UCSD-AML1 (cell line): ENCODE results near the gene CHKA.

Source experiments
- DNase-seq: peaks from one replicate; lab custom pipeline; 2025; ENCODE audit not compliant: unreplicated experiment; lab: John Stamatoyannopoulos, UW

CHKA gene

DNA sequence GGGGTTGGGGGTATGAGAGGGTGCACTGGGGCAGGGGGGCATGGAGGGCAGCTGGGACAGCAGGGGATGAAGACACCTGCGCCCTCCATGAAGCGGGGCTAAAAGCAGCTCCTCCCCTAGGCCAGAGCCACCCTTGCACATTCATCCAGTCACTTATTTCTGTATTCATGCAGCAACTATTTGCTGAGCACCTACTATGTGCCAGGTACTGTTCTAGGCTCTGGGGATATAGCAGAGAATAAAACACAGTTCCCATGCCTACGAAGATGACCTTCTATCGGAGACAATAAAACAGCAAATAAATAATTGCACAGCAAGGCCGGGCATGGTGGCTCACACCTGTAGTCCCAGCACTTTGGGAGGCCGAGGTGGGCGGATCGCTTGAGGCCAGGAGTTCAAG lies 105.7 kb downstream of the CHKA start:
- DNase-seq = no peak

GRCh38 chr11:68014947-68015447 lies 106.2 kb downstream of the CHKA start:
- no peak for DNase-seq

DNA sequence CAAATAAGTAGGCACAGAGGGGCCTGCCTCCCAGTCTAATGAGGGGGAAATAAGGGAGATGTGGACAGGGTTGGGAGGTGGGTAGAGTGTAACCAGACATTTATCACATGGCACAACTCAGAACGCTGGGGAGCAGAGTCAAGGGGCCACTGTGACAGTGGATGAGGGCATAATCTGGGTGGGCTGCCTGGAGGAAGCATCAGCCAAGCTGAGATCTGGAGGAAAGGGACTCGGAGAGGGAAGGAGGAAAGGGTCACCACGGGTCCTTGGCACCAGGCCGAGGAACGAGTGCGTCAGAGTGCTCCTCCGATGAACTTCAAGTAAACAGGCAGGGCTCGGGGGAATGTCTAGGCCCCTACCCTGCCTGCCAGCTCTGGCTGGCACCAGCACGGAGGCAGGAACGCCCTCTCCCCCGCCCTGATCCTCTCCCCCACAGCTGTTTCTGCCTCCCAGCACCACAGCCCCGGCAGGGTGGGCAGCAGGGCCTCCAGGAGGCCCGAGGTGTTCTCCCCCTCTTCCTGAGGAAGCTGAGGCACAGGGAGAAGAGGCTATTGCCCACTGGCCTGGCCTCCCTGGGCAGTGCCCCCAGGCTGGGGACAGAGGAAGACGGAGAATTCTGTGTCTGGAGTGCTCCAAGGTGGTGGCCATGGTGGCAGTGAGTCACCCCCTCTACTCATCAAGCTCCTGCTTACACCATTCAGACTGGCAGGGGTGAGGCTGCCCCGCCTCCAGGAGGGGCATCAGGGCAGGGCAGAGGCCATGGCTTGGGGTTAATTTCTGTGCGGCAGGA lies 106.8 kb downstream of the CHKA start:
- DNase-seq = peak; percentile 31

DNA sequence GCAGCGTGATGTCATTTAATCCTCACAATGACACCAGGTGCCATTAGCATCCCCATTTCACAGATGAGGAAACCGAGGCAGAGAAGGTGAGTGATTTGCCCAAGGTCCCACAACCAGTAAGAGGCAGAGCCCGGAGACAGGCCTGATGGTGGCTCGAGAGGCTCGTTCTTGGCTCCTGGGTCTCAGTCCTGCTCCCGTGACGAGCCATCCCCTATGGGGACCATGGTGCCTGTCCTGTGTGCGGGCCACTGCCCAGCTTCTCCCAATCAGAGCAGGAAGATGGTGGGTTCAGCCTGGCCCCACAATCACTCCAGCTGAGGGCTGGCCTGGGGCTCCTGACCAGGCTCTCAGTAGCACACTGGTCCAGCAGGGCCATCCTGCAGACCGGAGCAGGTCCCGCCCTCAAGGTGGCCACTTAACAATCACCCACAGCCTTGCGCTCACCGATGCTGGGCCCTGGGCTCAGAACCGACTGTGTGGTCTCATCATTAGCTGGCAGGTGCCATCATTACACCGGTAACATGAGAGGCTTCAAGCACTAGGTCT lies 107.5 kb downstream of the CHKA start:
- DNase-seq = no peak

- no peak for DNase-seq
These were observed 108.2 kb downstream of the CHKA start for GRCh38 chr11:68012843-68013610.

DNA sequence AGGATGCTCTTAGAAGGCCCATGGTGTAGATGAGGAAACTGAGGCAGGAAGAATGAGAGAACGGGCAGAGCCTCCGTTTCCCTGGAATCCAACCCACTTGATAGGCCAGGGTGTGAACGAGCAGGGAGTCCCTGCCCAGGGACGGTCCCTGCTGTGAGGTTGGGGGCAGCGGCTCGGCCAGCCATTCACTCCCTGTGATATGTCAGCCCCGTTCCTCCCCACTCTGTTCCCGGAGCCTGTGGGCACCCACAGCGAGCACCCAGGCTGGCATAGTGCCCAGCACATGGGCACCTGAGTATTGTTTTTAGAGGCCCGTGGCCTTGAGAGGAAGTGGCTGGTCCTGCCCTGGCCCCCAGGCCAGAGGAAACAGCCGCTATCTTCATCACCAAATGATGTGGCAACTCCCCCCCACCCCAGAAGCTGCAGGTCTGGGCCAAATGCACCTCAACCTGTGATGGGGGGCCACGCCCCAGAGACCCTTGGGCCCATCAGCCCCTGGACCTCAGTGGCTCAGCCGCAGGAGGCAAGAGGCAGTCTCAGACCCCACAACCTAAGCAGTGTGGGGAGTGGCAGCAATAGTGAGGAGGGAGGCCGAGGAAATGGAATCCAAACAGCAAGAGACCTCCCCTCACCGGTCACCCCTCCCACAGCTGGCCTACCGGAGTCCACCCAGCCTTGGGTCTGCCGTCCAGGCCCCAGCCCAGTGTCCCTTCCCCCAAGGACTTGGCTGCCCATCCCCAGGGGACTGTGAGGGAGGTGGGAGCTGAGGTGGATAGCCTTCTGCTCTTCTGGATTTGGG lies 108.9 kb downstream of the CHKA start:
- DNase-seq = no peak

DNA sequence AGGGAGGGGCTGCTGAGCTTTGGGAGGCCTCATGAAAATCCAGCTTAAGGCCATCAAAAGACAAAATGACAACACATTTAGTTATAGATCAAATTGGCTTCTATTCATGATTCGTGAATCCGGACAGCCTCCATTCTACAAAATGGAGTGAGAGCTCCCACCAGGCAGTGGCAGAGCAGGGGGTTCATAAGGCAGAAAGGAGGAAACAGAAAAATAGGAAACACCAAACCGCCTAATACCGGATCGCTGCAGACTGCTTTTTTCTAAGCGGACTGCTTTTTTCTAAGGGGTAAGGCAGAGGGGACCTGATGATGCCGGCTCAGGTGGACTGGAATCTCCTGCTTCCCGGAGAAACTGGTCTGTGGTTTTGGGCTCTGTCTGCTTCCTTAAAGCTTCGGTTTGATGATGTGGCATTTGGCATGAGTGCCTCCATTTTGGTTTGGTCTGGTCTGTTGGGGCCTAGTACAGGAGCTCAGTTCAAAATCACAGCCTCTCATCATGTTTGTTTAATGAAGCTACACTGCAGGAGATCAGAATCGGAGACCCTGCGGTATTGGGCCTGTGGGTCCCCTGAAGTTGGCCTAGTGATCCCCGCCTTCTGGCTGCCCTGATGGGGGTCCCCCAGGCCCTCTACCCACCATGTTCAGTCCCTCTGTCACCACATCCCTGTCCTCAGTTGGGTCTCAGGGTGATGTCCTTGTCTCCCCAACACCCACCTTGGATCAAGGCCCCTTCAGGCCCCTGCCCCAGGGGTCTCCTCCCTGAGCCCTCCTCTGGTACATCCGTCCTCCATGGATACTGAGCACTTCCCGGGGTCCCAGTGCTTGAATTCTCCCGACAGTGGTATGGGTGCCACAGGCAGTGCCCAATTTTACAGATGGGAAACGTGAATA lies 109.9 kb downstream of the CHKA start:
- no peak for DNase-seq

- peak; percentile 66 for DNase-seq
These were observed 110.8 kb downstream of the CHKA start, which contains the start of gene ALDH3B1 for GRCh38 chr11:68010090-68011041. Gene ALDH3B1, plus strand, starts transcription at chr11:68010327. Its CDS starts 4,971 bp downstream, at chr11:68015298.

GRCh38 chr11:68009391-68010089 lies 111.6 kb downstream of the CHKA start:
- peak; percentile 42 for DNase-seq

- no peak for DNase-seq
These were observed 112.5 kb downstream of the CHKA start for GRCh38 chr11:68008381-68009337.

DNA sequence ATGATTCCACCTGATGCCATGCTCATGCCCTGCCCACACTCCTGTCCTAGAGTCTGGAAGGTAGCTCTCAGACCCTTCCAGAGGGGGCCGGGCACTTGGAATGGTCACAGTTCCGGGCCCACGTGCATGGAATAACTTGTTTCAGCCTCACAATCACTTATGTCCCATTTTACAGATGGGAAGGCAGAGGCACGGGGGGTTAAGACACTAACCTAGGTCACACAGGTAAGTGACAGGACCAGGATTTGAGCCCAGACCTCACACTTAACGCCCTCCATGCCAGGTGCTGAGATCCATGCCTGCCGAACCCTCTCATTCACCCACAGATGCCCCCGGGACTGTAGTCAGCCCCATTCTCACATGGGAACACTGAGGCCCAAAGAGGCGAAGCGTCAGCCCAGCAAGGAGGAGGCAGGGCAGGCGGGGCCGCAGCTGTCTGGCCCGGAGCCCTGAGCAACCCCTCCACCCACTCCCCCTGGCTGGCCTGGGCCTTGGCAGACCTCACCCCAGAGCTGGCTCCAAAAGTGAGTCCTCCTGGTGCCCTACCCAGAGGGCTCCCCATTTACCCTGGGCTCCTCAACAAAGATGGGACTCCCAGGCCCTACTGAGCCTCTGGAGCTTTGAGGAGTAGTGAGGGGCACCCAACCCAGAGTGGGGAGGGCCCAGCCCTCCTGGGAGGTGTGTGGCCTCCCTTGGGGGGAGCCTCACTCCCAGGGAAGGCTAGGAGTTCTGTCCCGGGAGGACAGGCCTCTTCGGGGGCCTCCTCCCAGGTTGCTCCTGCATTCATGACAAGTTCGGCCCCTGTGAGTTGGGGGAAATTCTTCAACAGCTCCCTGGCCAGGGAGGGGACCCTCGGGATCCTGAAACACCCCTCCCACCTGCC lies 113.4 kb downstream of the CHKA start:
- DNase-seq = no peak

GRCh38 chr11:68006606-68007166 lies 114.5 kb downstream of the CHKA start:
- DNase-seq = no peak

- no peak for DNase-seq
These were observed 116.4 kb downstream of the CHKA start for GRCh38 chr11:68004551-68005335.

GRCh38 chr11:68003846-68004550 lies 117.2 kb downstream of the CHKA start, which contains the start of gene UNC93B1:
Gene UNC93B1, minus strand, starts transcription at chr11:68004097. Its CDS starts 54 bp downstream, at chr11:68004043.
- peak; percentile 93 for DNase-seq
